ENCODE data around the gene SLC48A1.

DNA sequence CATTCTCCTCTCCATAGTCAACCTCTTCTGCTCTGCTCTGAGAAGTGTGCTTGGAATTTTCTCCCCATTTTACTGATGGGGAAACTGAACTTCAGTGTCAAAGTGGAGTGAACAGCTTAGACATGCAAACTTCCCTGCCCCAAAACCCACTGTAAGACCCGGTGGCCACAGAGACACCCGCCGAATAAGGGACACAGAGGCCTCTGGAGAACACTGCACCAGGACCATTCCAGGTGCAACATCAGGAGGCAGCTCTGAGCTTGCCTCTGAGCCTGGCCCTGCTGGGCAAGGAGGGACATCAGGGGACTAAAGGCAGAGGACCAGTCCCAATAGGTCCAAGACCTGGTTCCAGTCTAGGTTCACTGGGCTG is 45.0 kb downstream of the SLC48A1 start:
- TF ChIP-seq, protein P1, sequence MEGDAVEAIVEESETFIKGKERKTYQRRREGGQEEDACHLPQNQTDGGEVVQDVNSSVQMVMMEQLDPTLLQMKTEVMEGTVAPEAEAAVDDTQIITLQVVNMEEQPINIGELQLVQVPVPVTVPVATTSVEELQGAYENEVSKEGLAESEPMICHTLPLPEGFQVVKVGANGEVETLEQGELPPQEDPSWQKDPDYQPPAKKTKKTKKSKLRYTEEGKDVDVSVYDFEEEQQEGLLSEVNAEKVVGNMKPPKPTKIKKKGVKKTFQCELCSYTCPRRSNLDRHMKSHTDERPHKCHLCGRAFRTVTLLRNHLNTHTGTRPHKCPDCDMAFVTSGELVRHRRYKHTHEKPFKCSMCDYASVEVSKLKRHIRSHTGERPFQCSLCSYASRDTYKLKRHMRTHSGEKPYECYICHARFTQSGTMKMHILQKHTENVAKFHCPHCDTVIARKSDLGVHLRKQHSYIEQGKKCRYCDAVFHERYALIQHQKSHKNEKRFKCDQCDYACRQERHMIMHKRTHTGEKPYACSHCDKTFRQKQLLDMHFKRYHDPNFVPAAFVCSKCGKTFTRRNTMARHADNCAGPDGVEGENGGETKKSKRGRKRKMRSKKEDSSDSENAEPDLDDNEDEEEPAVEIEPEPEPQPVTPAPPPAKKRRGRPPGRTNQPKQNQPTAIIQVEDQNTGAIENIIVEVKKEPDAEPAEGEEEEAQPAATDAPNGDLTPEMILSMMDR (optimal IDR thresholded peaks at IDR 0.05 in 1 of 3, IDR thresholded peaks at IDR 0.05 in 1 of 3, conservative IDR thresholded peaks at IDR 0.05 in 1 of 3; ENCODE audit: extremely low read depth in 1 of 3, insufficient read depth in 2 of 3, low read length in 3 of 3) = peak in 1 of 3 experiments; percentile 23
- TF ChIP-seq EZH2 (IDR thresholded peaks at IDR 0.05; ENCODE audit: low read length) = no peak
